GM18951 (cell line): Measurements from ENCODE around the gene GPR65.

Source experiments
- POLR2A ChIP-seq: IDR thresholded peaks from 4 replicates; pipeline ENCODE4 v1.6.1; 2011; ENCODE audit warnings: mild to moderate bottlenecking; ENCODE audit not compliant: insufficient read length, insufficient read depth; ENCODE audit errors: extremely low read depth
- in situ Hi-C: fragments of 300-500 bp; cut with MboI; formaldehyde crosslinking; loops from one replicate; pipeline ENCODE4 v1.12.0; 2022; ENCODE audit warnings: low sequenced_read_pairs, mixed read lengths, inconsistent platforms; ENCODE audit not compliant: unreplicated experiment

GPR65 gene

GRCh38 chr14:88037325-88037724, 32.4 kb downstream of the GPR65 start:
- no peak for TF ChIP-seq POLR2A
- in situ Hi-C loops, result no loop called here

DNA sequence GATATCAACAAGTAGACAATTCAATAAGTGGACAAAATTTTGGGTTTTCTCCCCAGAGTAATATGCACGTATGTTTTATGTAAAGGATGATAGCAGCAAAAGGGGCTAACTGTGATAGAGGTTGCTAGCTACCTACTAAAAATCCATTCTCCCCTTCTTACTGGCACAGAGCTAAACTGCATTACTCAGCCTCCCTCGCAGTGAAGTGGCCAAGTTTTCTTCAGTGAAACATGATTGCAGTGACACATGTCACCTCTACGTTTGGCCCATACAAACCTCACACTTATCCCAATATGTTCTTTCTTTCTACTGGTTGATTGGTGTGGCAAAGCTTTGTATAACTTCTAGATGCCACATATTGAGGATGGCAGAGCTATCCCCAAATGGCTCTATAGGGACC, 34.3 kb downstream of the GPR65 start:
- in situ Hi-C loops, result no loop called here
- TF ChIP-seq POLR2A, result no peak

- TF ChIP-seq POLR2A, result no peak
- in situ Hi-C loops, result no loop called here
These were observed 35.2 kb downstream of the GPR65 start for GRCh38 chr14:88040146-88040545.

- in situ Hi-C loops, result no loop called here
- no peak for TF ChIP-seq POLR2A
These were observed 38.9 kb downstream of the GPR65 start for GRCh38 chr14:88043529-88044443.

GRCh38 chr14:88044444-88044758, 39.5 kb downstream of the GPR65 start:
- TF ChIP-seq POLR2A, result no peak
- in situ Hi-C loops, result no loop called here

GRCh38 chr14:88044776-88045446, 40.0 kb downstream of the GPR65 start:
- TF ChIP-seq POLR2A, result no peak
- in situ Hi-C loops, result no loop called here

DNA sequence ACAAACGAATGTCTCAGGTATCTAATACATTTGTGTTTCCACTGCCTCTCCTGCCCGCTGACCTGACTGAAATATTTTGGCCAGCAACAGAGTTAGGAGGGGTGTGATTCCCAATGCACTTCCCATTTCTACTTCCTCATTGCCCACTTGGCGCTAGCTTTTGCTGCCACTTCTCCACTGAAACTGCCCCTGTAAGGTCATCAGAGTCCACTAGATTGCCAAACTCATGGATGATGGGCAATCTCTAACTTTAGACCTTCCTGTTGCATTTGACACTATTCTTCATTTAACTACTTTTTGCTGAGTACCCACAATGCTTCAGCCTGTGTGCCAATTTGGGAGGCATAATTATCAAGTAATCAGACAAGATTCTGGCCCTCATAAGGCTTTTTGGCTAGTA, 40.8 kb downstream of the GPR65 start:
- in situ Hi-C loops, result no loop called here
- TF ChIP-seq POLR2A, result no peak

DNA sequence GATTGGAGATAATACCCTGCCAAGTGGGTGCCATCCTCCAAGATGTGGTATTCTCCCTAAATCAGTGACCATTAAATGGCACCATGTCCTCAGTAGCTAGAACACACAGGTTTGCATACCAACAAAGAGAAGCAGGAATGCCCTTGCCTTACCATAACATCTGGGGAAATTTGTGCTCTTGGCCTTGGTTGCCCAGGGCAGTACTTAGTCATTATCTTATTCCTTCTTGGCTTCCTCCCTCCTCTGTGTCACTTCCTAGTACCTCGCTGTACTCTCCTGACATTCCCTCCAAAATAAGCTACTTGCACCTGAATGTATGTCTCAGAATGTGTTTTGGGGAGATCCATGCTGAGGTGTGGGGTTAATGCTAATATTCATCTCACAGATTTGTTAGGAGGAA, 43.4 kb downstream of the GPR65 start:
- TF ChIP-seq POLR2A, result no peak
- in situ Hi-C loops, result no loop called here

DNA sequence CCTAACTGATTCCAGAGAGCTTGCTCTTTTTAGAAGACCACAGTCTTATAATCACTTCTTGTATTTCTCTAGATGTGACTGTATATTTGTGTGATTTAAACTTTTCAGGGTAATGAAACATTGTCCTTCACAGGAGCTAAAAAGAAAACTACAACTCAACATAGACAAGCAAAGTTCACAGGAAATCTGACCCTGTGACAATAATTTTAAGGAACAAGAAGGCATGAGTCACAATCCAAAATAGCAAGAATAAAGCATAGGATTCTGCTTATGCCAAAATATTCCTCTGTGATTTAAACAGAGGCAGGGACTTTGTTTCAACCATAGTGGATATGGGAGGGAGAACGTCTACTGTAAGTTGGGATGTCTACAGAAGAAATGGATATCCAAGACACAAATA, 44.3 kb downstream of the GPR65 start:
- in situ Hi-C loops, result no loop called here
- TF ChIP-seq POLR2A, result no peak

- TF ChIP-seq POLR2A, result no peak
These were observed 45.0 kb downstream of the GPR65 start for GRCh38 chr14:88049936-88050335.

GRCh38 chr14:88060576-88060975, 55.6 kb downstream of the GPR65 start:
- TF ChIP-seq POLR2A, result no peak
- in situ Hi-C loops, result no loop called here

More at GRCh38 chr14:88049936-88050335, 45.0 kb downstream of the GPR65 start:
- in situ Hi-C loops, result no loop called here

DNA sequence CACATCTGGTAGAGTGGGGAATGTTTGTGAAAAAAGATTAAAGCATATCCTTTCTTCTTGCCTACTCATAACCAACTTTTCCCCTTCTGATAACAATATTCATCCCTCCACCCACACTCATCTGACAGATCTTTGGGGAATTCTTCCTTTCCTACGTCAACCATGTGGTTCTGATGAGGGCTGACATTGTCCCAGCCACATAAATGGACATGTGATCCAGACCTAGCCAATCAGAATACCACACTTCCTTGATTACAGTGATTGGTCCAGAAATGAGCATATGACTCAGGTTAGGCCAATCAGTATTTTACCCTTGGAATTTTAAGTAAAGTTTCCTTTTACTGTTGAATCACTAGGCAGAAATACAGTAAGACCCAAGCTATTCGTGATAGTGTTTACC, 58.9 kb downstream of the GPR65 start:
- in situ Hi-C loops, result no loop called here
- TF ChIP-seq POLR2A, result no peak
